Stimulated activated CD4-positive, alpha-beta T cell treated with anti-CD3 and anti-CD28 coated beads, Interleukin-4, amount 100 ng/mL, for 4 hours (primary cell): Measurements from ENCODE around the gene DR1.
A peak's percentile ranks its signal among the peaks of the same experiment; 100 is the strongest.
"Not testable (repeated sequence)": the region's sequence is repeated elsewhere in the genome, so short reads cannot be mapped to it uniquely, and the experiment has no call there.

Experiments
- DNase-seq, 2 experiments: peaks; one replicate each; pipeline ENCODE4 v3.0.0-alpha.2; 2020

DR1 gene

GRCh38 chr1:93344484-93344883 is 1.2 kb upstream of the DR1 start:
- DNase-seq = no peak

- no peak for DNase-seq
Observed at GRCh38 chr1:93344886-93345632, 648 bp upstream of the DR1 start.

GRCh38 chr1:93346421-93346993 is 800 bp downstream of the DR1 start:
- DNase-seq = peak; percentile 13 to 15

GRCh38 chr1:93347334-93347899 is 1.7 kb downstream of the DR1 start:
- DNase-seq = no peak

GRCh38 chr1:93348104-93348728 is 2.5 kb downstream of the DR1 start:
- DNase-seq = no peak

- DNase-seq = no peak
Observed at GRCh38 chr1:93349231-93350135, 3.8 kb downstream of the DR1 start.

GRCh38 chr1:93350322-93350721 is 4.6 kb downstream of the DR1 start:
- no peak for DNase-seq

- DNase-seq = no peak
Observed at GRCh38 chr1:93350875-93351274, 5.2 kb downstream of the DR1 start.

GRCh38 chr1:93351346-93351745 is 5.6 kb downstream of the DR1 start:
- not testable (repeated sequence) for DNase-seq

- DNase-seq = no peak
Observed at GRCh38 chr1:93352376-93352775, 6.7 kb downstream of the DR1 start.

- no peak for DNase-seq
Observed at GRCh38 chr1:93353286-93353685, 7.6 kb downstream of the DR1 start.

- no peak for DNase-seq
Observed at GRCh38 chr1:93354749-93355148, 9.0 kb downstream of the DR1 start.

- DNase-seq = no peak
Observed at GRCh38 chr1:93357242-93357641, 11.5 kb downstream of the DR1 start.

- no peak for DNase-seq
Observed at GRCh38 chr1:93358293-93358692, 12.6 kb downstream of the DR1 start.

- no peak for DNase-seq
Observed at GRCh38 chr1:93360111-93360510, 14.4 kb downstream of the DR1 start.

- no peak for DNase-seq
Observed at GRCh38 chr1:93362237-93362636, 16.5 kb downstream of the DR1 start.

GRCh38 chr1:93365813-93366212 is 20.1 kb downstream of the DR1 start:
- no peak for DNase-seq

- no peak for DNase-seq
Observed at GRCh38 chr1:93369734-93370133, 24.0 kb downstream of the DR1 start.

GRCh38 chr1:93374334-93375106 is 28.8 kb downstream of the DR1 start:
- DNase-seq = no peak

- no peak for DNase-seq
Observed at GRCh38 chr1:93384656-93385055, 38.9 kb downstream of the DR1 start.

- not testable (repeated sequence) for DNase-seq
Observed at GRCh38 chr1:93386268-93386667, 40.6 kb downstream of the DR1 start.

GRCh38 chr1:93394514-93394913 is 48.8 kb downstream of the DR1 start:
- no peak for DNase-seq
